ENCODE measurements around the gene HACE1. TPM values are rescaled to one million over a fixed set of nuclear protein-coding genes. Genes with fewer than 3 reads are reported as not detected.

The HACE1 gene
- polyA plus RNA-seq, 3 donors, result 2.7 to 3.9 (median 3.4) TPM

DNA sequence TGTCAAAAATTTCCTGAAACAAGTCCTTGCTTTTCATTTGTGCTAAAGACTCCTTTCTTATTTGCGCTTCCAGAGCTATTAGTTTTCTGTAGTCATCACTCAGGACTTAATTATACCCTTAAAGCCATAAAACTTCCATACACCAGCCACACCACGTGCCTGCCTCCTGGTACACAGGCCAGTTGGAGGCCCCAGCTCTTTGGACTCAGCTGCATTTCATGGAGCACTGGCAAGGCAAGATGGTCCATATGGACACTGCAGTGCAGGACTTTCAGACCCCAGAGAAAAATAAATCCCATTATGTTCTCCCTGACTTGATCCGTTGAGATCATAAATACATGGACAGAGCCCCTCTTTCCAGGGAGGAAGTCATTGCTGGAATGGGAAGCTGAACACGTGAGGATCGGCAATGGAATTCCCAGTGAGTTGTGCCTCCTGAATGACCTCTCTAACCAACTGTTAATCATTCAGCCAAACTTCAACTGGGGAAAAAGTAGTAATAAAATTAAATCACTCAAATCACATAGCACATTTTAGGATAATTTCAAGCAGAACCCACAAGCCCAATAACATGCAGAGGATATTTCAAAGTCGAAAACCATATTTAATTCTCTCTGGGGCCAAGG lies 173.1 kb downstream of the HACE1 start:
- Histone ChIP-seq H2AFZ (ENCODE audit: insufficient read depth, low read depth, low read length, poor library complexity, severe bottlenecking) (no peak overlapping the region), H3K4me2 (replicated peaks; ENCODE audit: extremely low read depth, low read length, poor library complexity, severe bottlenecking) (no peak overlapping the region), H3K9me3 (replicated peaks in 1 of 2; ENCODE audit: control insufficient read depth in 1 of 2, insufficient read depth in 1 of 2, low read length in 2 of 2) (no peaks in the 10 kb centered on the region), H3K27ac (ENCODE audit: low read depth in 1 of 2, low read length in 2 of 2) (no peak overlapping the region), H3K36me3 (replicated peaks in 1 of 2; ENCODE audit: control insufficient read depth in 1 of 2, insufficient read depth in 2 of 2, low read length in 2 of 2) (no peaks in the 10 kb centered on the region), H3K79me2 (ENCODE audit: insufficient read depth, low read length) (no peaks in the 10 kb centered on the region), H3K4me1 (ENCODE audit: control insufficient read depth in 1 of 2, insufficient read depth in 2 of 2, low read length in 2 of 2) (no peaks in the 10 kb centered on the region), H3K27me3 (ENCODE audit: control insufficient read depth in 2 of 2, insufficient read depth in 2 of 2, low read length in 2 of 2) (no peaks in the 10 kb centered on the region), H3K4me3 (replicated peaks in 1 of 3; ENCODE audit: low read depth in 2 of 3, low read length in 3 of 3) (no peak overlapping the region), H3K9ac (ENCODE audit: insufficient read depth, low read length, poor library complexity, severe bottlenecking) (no peak overlapping the region), H4K20me1 (ENCODE audit: insufficient read depth, low read length) (no peaks in the 10 kb centered on the region)
- intact Hi-C loops (cut with micrococcal nuclease), result no loop called here
- no peaks in the 10 kb centered on the region for H3K36me3 Mint-ChIP-seq
- 97% methylated on average over 3 of the region's 6 CpGs for WGBS (ENCODE audit: insufficient coverage)
- H3K27me3 Mint-ChIP-seq (ENCODE audit: low read depth in 3 of 3), result no peaks in the 10 kb centered on the region
- no peak overlapping the region for H3K27ac Mint-ChIP-seq
- no peak for DNase-seq
- H3K4me1 Mint-ChIP-seq, result peaks cover 4% of the 10 kb centered on the region
- TF ChIP-seq, protein P1, sequence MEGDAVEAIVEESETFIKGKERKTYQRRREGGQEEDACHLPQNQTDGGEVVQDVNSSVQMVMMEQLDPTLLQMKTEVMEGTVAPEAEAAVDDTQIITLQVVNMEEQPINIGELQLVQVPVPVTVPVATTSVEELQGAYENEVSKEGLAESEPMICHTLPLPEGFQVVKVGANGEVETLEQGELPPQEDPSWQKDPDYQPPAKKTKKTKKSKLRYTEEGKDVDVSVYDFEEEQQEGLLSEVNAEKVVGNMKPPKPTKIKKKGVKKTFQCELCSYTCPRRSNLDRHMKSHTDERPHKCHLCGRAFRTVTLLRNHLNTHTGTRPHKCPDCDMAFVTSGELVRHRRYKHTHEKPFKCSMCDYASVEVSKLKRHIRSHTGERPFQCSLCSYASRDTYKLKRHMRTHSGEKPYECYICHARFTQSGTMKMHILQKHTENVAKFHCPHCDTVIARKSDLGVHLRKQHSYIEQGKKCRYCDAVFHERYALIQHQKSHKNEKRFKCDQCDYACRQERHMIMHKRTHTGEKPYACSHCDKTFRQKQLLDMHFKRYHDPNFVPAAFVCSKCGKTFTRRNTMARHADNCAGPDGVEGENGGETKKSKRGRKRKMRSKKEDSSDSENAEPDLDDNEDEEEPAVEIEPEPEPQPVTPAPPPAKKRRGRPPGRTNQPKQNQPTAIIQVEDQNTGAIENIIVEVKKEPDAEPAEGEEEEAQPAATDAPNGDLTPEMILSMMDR (IDR thresholded peaks at IDR 0.05), result no peak
- peaks cover 0 to 2% (median 0%) of the 10 kb centered on the region in 7 donors for H3K9me3 Mint-ChIP-seq
- H3K4me3 Mint-ChIP-seq, result no peak overlapping the region

DNA sequence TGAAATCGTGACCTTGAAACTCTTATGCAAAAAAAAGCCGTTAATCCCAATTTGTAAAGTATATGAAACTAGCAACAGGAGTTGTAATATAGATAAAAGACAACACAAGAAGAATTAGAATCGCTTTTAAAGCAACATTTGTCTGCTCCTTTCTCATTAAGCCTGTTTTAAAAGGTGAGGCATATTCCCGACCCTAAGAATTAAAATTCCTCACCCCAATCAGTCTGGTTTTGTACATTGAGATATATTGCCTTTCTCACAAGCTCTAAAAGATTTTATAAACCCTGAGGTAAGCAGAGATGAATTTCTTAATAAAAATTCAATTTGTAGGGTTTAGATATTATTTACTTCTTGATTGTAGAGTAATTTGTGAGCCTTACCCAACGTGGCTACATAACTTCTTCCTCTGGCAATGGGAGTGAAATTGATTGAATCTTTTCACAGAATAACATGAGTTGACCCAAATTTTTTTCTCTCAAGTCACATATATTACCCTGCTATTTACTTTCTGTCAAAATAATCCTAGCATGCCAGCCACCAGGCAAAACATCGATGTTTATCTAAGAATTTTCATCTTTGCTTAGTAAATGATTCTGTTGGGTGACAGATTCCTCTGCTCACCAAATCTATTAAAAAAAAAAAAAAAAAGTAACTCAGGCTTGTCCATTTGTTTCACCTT lies 173.7 kb downstream of the HACE1 start:
- H3K36me3 ChIP-seq (replicated peaks in 1 of 2; ENCODE audit: control insufficient read depth in 1 of 2, insufficient read depth in 2 of 2, low read length in 2 of 2), result no peaks in the 10 kb centered on the region
- Mint-ChIP-seq H3K36me3 (no peaks in the 10 kb centered on the region), H3K27ac (no peak overlapping the region), H3K4me1 (peaks cover 4% of the 10 kb centered on the region), H3K9me3 (peaks cover 0 to 2% (median 0%) of the 10 kb centered on the region in 7 donors), H3K4me3 (no peak overlapping the region), H3K27me3 (ENCODE audit: low read depth in 3 of 3) (no peaks in the 10 kb centered on the region)
- H3K27me3 ChIP-seq (ENCODE audit: control insufficient read depth in 2 of 2, insufficient read depth in 2 of 2, low read length in 2 of 2), result no peaks in the 10 kb centered on the region
- DNase-seq, result no peak
- no peaks in the 10 kb centered on the region for H3K79me2 ChIP-seq (ENCODE audit: insufficient read depth, low read length)
- no peak overlapping the region for H3K4me3 ChIP-seq (replicated peaks in 1 of 3; ENCODE audit: low read depth in 2 of 3, low read length in 3 of 3)
- TF ChIP-seq, protein P1 (IDR thresholded peaks at IDR 0.05), result no peak
- H3K4me1 ChIP-seq (ENCODE audit: control insufficient read depth in 1 of 2, insufficient read depth in 2 of 2, low read length in 2 of 2), result no peaks in the 10 kb centered on the region
- no peaks in the 10 kb centered on the region for H3K9me3 ChIP-seq (replicated peaks in 1 of 2; ENCODE audit: control insufficient read depth in 1 of 2, insufficient read depth in 1 of 2, low read length in 2 of 2)
- H3K27ac ChIP-seq (ENCODE audit: low read depth in 1 of 2, low read length in 2 of 2), result no peak overlapping the region
- intact Hi-C loops (cut with micrococcal nuclease), result no loop called here
- H4K20me1 ChIP-seq (ENCODE audit: insufficient read depth, low read length), result no peaks in the 10 kb centered on the region
- no CpG with 5 or more reads among the region's 6 CpGs for WGBS (ENCODE audit: insufficient coverage)
- no peak overlapping the region for H3K9ac ChIP-seq (ENCODE audit: insufficient read depth, low read length, poor library complexity, severe bottlenecking)
- no peak overlapping the region for H2AFZ ChIP-seq (ENCODE audit: insufficient read depth, low read depth, low read length, poor library complexity, severe bottlenecking)
- no peak overlapping the region for H3K4me2 ChIP-seq (replicated peaks; ENCODE audit: extremely low read depth, low read length, poor library complexity, severe bottlenecking)

All from CD14-positive monocyte (primary cell).